T-helper 22 cell (primary cell): ENCODE measurements around the gene TEX261.
A peak's percentile ranks its signal among the peaks of the same experiment; 100 is the strongest.

ENCODE experiments used
- DNase-seq: peaks from one replicate; pipeline ENCODE4 v3.0.0-alpha.2; 2020; ENCODE audit warnings: low read depth

Gene TEX261

DNA sequence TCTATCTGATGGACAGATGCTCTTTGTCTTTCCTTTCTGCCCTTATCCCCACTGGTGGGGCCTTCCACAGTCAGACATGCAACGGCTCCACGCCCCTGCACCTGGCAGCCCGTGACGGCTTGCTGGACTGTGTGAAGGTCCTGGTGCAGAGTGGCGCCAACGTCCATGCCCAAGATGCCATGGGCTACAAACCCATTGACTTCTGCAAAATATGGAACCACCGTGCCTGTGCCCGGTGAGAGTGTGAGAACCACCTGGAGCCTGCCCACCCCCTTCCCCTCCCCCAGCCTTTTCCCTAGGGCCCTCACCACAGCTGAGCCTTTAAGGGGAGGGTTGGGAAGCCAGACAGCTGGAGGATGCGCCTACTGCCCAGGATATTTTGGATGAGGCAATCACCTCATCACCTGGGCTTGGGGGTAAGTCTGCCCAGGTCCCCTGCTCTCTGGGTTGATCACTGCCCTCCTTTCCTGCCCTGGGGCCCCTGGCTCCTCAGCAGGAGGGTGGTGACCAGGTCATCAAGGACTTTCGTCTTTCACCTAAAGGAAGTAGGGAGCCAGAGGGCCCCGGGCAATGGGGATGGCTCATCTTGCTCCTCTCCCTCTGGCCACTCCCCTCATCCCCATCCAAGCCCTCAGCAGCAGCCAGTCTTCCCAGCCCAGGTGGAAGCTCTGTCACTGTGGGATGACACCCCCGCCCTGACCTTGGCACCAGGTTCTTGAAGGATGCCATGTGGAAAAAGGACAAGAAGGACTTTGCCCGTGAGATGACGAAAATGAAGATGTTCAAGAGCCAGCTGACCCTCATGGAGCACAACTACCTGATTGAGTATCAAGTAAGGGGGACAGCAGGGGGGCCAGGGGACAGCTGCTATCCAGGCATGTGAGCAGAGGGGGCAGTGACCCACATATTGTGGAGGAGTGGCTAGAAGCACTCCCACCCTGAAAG, 12.5 kb downstream of the TEX261 start:
- no peak for DNase-seq

DNA sequence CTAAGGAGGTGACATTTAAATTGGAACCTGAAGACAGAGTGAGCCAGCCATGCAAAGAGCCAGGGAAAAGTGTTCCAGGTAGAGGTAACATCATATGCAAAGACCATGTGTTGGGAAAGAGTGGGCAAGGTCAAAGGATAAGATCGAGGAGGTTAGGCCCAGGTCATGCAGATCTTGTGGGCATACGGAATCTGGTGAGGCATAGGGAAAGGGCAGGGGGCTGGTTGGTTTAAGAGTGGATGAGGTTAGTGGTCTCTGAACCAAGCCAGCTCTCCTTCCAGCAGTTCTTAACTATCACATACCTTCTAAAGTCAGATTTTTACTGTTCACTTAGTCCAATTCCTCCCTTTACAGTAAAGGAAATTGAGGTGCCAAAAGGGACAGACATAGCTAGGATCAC, 13.3 kb downstream of the TEX261 start:
- no peak for DNase-seq

DNA sequence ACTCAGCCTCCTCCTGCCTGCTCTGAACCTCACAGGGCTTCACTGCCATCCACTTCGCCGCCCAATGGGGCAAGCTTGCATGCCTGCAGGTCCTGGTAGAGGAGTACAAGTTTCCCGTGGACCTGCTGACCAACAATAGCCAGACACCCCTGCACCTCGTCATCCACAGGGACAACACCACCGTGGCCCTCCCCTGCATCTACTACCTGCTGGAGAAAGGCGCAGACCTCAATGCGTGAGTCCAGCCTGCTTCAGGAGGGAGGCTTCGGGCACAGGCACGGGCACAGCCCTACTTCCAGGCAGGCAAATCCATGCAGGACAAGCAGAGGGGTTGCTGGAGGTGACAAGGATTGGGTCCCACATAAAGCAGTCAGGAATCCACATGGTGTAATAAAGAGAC, 15.0 kb downstream of the TEX261 start:
- DNase-seq = no peak

DNA sequence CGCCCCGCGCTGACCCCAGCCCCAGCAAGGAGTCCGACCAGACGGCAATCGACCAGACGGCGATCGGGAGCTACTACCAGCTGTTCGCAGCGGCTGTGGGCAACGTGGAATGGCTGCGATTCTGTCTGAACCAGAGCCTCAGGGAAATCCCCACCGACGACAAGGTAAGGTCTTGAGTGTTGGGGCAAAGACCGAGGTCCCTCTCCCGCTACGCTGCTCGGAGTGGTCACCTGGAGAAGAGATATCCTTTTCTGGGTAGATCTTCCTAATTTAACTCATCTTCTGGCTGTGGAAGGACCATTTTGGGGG, 15.5 kb downstream of the TEX261 start:
- no peak for DNase-seq

DNA sequence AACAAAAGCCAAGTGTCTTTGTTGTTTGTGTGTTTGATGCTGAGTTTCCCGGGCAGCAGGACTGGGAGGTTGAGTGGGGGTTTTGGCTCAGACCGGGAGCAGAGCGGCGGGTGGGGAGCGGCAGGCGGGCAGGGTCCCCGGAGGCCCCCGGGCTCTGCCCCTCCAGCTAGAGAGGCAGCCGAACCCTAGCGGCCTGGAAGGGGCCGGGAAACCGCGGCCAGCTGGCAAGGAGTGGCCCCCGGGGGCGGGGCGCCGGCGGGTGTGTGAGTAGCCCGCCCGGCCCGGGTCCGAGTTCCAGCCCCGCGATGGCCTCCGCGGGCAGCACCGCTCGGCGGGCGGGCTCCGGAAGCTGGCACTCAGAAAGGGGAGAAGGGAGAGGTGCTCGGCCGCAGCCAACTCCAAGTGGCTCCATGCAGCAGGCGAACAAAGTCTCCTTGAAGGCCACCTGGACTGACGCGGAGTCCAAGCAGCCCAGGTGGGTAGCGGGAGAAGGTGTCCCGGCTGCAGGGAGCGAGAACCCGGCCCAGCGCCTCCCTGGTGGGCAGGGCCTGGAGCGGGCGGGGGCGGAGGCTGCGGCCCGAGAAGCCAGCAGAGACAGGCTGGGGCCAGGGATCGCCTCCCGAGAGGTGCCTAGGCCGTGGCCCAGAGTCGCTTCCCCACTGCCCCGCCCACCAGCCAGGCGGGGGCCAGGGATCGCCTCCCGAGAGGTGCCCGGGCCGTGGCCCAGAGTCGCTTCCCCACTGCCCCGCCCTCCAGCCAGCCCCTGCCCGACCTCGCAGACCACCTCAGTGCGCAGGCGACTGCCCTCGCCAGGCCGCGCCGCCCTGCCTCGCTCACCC, 16.1 kb downstream of the TEX261 start, which contains the start of gene ANKRD53:
Gene ANKRD53, plus strand, starts transcription at position 290 of the 839 bp plus-strand sequence. Its CDS starts 16 bp downstream, at position 306.
- no peak for DNase-seq

DNA sequence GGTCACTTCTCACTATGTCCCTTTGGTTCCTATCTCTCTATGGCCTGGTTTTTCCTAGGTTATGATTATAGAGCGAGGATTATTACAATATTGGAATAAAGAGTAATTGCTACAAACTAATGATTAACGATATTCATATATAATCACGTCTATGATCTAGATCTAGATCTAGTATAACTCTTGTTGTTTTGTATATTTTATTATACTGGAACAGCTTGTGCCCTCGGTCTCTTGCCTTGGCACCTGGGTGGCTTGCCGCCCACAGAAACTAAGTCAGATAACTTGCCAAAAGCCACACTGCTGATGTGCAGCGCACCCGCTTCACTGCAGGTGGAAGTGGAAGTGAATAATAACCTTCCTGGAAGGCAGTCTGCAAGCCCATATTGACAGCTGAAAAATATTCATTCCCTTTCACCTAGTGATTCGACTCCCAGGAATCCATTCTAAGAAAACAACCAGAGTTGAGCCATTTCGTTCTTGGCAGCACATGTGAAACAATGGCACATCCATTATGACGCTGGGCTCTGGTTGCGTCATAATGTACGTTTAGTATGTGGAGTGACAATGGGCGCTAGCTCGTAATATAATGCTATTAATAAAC, 17.0 kb downstream of the TEX261 start:
- no peak for DNase-seq

DNA sequence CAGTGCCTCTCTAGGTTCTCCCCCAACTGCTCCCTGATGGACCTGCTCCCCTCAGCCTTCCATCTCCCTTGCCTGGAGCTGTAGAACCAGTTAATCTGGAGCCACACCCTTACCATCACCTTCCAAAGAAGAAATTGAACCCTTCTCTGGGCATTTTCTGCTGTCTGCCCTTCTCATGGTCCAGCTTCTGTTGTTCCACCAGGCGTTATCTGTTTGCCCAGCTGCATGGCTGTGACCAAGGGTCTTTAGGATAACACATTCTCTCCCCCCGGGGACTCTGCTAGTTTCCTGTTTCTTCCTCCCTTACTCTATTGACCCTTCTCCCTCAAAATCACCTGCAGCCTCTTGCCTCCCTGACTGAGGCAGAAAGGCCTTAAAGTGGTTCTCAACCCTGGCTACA, 19.4 kb downstream of the TEX261 start:
- no peak for DNase-seq

DNA sequence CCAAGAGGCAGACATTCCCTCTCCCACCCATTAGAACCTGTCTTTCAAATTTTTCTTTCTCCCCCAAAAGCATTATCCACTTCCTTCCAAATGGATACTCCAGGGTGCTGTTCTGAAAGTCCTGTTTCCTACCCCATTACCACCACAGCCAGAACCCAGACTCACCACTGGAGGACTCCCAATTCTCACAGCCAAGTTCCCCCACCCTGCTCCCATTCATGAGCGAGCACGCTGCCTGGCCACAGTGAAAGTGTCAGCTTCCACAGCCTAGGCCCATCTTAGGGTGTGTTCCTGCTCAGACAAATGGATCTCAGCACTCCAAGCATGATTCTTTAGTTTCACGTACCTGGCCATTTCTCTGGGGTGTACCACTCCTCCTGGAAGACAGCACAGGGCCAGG, 20.1 kb downstream of the TEX261 start:
- no peak for DNase-seq

DNA sequence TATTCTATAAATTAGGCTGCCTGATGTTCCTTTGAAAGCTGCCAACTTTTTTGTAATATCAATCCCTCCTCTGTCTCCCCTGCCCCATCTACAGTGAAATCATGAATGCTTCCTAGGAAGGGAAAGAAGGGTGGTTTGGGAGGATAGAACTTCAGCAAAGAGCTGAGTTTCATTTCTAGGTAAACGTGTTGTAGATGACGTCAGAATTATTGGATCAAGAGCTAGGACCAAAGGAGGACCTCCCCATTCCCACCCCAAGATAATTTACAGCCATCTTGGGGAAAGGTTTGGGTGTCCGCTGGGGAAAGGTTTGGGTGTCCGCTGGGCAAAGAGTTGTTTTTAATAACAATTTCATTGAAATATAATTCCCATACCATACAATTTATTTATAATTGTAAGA, 27.5 kb downstream of the TEX261 start:
- no peak for DNase-seq

DNA sequence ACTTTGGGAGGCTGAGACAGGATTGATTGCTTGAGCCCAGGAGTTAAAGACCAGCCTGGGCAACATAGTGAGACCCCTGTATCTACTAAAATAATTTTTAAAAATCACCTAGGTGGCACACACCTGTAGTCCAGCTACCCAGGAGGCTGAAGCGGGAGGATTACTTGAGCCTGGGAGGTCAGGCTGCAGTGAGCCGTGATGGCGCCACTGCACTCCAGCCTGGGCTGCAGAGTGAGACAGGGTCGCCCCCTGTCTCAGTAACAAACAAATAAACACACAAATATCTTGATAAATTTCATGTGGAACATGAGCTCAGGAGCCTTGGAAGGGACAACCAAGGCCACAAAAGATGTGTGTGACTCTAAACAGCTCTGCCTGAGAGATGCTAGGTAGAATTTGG, 28.0 kb downstream of the TEX261 start:
- DNase-seq = no peak

DNA sequence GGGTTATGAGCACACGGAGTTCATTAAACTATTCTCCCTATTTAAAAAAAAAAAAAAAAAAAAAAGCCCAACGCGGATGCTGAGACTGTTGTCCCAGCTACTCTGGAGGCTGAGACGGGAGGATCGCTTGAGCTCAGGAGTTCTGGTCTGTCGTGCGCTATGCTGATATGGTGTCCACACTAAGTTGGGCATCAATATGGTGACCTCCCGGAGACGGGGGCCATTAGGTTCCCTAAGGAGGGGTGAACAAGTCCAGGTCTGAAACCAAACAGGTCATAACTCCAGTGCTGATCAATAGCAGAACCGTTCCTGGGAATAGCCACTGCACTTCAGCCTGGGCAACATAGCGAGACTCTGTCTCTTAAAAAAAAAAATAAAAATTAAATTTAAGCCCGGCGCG, 29.2 kb downstream of the TEX261 start:
- DNase-seq = no peak

DNA sequence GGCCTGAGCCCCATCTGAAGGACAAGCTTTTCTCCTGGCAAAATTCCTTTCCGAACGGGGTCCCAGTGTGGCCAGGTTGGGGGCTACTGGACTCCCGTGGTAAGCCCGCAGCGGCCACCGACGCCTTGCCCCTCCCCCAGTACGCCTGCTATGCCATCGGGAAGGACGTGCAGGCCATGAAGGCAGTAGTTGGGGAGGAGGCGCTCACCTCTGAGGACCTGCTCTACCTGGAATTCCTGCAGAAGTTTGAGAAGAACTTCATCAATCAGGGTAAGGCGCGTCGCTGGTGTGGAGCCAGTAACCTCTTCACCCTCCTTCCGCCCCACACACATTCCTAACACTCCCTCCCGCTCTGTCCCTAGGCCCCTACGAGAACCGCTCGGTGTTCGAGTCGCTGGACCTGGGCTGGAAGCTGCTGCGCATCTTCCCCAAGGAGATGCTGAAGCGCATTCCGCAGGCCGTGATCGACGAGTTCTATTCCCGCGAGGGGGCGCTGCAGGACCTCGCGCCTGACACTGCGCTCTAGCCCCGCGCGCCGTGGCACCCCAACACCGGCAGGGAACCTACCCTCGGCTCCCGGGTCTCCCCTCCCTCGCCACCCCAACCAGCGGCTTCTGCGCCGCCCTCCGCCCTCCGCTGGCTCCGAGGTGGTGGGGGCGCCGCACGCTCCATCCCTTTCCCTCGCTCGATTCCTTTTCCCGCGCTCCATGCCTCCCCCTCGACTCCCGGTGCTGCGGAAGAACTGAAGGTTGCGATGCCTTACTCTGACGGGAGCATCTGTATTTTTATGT, 29.9 kb downstream of the TEX261 start:
- DNase-seq = peak; percentile 58

DNA sequence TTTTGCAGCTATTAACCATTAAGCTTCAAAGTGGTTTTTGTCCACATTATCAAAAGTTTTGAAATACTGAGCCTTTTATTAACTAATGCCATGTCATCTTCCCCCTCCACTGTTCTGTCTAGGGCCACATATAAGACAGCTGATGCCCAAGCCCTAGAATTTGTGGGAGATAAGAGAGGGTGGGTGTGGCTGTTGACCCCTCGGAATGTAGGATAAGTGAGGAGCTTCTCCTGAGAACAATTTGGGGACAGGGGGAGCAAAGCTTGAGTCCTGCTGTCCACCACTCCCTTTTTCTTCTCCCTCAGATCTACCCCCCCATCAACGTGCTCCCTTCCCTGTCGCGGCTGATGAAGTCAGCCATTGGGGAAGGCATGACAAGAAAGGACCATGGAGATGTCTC, 30.5 kb downstream of the TEX261 start:
- DNase-seq = no peak

DNA sequence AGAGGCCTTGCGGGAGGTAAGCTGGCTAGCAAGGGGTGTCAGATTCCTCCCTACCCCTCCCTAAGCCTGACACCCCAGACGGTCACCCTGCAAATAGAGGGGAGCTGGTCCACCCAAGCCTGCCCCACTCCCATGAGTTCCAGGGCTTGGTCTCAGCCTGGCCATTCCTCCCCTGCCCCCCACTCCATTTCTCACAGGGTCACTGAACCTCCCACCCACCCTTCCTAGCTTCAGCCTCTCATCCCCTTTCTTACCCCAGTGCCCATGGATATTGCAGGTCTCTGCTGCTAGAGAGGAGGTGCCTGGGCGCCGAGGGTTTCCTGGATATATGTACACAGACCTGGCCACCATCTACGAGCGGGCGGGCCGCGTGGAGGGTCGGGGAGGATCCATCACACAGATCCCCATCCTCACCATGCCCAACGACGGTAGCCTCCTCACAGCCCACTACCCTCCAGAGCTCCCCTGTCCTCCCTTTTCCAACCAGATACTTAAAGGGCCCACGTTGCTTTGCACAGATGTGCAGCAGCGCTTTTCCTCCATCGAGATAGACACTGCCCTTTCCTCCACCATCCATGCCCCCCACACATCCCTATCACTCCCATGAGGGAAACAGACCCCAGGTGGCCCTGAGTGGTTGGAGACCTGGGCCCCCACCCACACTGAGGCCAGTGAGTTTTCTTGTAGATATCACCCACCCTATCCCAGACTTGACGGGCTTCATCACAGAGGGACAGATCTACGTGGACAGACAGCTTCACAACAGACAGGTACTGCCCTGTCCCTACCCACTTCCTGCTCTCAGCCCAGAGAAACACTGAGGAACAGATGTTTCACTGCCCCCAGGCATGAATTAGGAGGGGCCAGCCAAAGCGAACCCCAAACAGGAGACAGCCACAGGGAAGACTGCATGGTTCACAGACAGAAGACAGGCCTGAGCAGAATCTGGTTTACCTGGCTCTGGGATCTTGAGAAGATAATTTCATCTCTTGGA, 31.5 kb downstream of the TEX261 start:
- no peak for DNase-seq

DNA sequence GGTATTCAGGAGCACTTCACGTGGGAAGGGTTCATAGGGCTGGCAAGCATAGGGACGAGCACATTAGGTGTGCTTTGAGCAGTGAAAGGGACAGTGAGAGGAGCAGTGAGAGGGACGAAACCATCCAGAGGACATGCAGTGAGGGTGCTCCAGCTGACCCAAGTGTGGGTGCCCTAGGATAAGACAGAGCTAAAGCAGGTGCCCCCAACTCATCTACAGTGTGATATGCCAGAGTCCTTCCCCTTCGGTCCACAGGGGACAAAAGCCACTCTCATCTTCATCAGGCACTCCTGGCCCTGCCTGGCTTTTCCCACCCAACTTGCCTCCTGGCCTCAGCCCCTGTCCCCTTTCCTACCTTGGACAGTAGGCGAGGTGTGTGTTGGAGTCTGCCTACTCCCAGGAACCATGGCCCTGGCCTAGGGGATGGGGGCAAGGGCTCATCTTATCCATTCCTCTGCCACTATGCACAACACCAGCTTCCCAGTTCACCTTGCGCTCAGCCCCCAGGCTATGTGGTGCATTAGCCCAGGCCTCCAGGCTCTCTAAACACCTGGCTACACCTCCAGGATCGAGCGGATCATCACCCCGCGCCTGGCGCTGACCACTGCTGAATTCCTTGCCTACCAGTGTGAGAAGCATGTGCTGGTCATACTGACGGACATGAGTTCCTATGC, 32.3 kb downstream of the TEX261 start:
- no peak for DNase-seq

DNA sequence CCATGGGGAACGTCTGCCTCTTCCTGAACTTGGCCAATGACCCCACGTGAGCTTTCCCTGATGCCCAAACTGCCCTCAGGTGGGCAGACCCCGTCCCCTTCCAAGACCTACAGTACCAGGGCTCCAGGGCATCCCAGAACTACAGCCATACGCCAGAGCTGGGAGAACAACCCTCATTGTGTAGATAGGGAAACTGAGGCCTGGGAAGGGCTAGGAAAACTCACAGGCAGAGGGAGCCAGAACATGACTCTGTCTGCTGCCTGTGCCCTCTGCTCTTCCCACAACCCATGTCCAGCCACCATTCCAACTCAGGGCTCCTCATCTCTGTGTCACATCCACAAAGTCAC, 33.1 kb downstream of the TEX261 start:
- no peak for DNase-seq

DNA sequence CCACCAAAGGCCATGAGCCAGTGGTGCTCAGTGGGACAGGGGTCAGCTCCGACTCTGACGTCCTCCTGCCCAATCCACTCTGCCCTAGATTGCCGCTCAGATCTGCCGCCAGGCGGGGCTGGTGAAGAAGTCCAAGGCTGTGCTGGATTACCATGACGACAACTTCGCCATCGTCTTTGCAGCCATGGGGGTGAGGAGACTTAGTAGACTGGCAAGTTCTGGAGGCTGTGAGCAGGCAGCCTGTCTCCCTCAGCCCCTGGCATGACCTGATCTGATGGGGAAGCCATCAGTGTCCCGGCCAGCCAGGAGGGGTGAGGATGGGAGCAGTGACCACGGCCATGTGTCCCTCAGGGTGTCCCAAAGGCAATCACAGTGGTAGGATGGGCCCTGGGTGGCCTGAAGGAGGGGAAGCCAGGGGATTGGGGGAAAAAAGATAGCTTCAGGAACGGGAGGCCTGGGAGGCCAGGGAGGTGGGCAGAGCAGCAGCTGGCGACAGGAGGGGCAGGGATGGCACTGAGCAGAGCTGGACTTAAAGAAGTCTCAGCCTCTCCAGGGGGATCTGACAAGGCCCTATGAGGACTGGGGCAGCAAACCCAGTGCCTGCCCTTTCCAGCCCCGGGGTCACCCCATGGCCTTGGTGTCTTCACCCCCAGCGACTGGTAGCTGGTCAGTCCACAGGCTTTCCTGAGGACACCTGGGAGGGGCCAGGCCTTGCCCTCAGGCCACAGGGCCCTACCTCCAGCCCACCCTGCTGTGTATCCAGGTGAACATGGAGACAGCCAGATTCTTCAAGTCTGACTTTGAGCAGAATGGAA, 33.6 kb downstream of the TEX261 start:
- DNase-seq = no peak

DNA sequence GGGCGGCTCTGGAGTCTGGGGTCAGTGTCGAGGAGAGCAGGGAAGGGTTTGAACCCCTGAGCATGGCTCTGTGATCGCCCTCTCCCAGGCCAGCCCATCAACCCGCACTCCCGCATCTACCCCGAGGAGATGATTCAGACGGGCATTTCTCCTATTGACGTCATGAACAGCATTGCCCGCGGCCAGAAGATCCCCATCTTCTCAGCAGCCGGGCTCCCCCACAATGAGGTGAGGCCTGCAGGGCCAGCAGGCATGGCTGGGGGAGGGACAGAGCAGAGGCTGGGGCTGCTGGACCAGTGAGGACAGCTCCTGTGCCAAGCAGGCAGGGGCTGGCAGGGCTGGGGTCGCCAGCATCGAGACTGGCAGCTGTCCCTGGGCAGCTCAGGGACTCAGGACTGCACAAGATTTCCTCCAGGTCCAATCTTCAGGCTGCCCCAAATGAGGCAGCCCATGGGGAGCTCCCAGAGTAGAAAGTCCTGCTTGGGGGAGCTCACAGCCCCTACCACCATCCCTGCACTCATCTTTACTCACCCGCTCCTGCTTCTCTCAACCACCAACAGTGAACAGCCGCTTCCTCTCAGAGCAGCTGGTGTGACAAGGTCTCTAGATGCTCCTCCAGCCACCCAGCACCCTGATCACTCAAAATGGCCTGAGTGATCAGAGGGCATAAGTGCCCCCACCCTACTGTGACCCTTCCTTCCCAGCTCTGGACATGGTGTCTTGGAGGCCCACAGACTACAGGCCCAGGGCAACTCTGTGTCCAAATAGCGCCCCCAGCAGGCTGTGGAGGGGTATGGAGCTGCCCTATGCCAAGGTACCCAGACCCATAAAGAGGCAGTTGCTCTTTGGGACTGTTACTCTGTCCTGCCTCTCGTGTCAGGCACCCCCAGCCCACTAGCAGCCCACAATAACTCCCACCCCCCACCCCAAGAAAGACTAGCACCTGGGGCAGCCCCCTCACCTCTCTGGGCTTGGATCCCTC, 34.5 kb downstream of the TEX261 start:
- no peak for DNase-seq
